Kidney (tissue), 14 donors: ENCODE data around the gene SMIM12. TPM values are rescaled to one million over a fixed set of nuclear protein-coding genes. Genes with fewer than 3 reads are reported as not detected.
"Not testable (repeated sequence)": the region's sequence is repeated elsewhere in the genome, so short reads cannot be mapped to it uniquely, and the experiment has no call there.

ENCODE experiments used
- DNase-seq, 5 donors: peaks; one replicate each; pipeline ENCODE4 v3.0.0-alpha.2; 2013 to 2020
- FAIRE-seq: peaks from 2 replicates; lab custom pipeline; 2012; peaks lifted over from hg19 to GRCh38; lab: Jason Lieb, UNC
- H3K27ac ChIP-seq, 2 donors: one replicate each; pipeline ENCODE4 v1.7.0; 2013; ENCODE audit warnings: low read depth in 2 of 2, low read length in 2 of 2, inconsistent platforms in 1 of 2
- H3K27me3 ChIP-seq: one replicate; pipeline ENCODE4 v1.7.1; 2013; ENCODE audit warnings: low read length, inconsistent platforms; ENCODE audit not compliant: control insufficient read depth, insufficient read depth
- H3K36me3 ChIP-seq, 3 donors: one replicate each; pipeline versions ENCODE4 v1.7.0 to v1.7.1; 2013; ENCODE audit warnings: low read length in 3 of 3, control low read depth in 1 of 3, inconsistent platforms in 1 of 3; ENCODE audit not compliant: insufficient read depth in 3 of 3, control insufficient read depth in 2 of 3
- H3K4me1 ChIP-seq, 3 donors: one replicate each; pipeline versions ENCODE4 v1.7.0 to v1.7.1; 2013; ENCODE audit warnings: low read length in 3 of 3, inconsistent platforms in 1 of 3, low read depth in 1 of 3; ENCODE audit not compliant: control insufficient read depth in 2 of 3, insufficient read depth in 2 of 3
- H3K4me3 ChIP-seq, 3 donors: one replicate each; pipeline versions ENCODE4 v1.7.0 to v1.8.1; 2013; ENCODE audit warnings: low read length in 3 of 3, control low read depth in 1 of 3, inconsistent platforms in 1 of 3
- H3K9ac ChIP-seq, 3 donors: one replicate each; pipeline versions ENCODE4 v1.7.0 to v1.7.1; 2013; ENCODE audit warnings: low read length in 3 of 3, control low read depth in 1 of 3, inconsistent platforms in 1 of 3
- H3K9me3 ChIP-seq, 3 donors: one replicate each; pipeline versions ENCODE4 v1.7.0 to v1.7.1; 2013; ENCODE audit warnings: low read length in 3 of 3, control low read depth in 1 of 3, inconsistent platforms in 1 of 3; ENCODE audit not compliant: control insufficient read depth in 2 of 3, insufficient read depth in 1 of 3
- intact Hi-C: fragments of 100-400 bp; cut with DNase I; formaldehyde crosslinking; loops from one replicate; pipeline ENCODE4 v1.11.1; 2022
- polyA plus RNA-seq: library from polyadenylated mRNA; stranded (reverse); fragments of 350-450 nt; fragmentation: Illumina TruSeq; extraction: RNeasy Lipid Tissue Mini Kit (QIAGEN cat#74804); gene quantifications from one replicate; pipeline ENCODE4 v1.2.3, GENCODE V29; 2014; ENCODE audit warnings: low read depth, low replicate concordance; ENCODE audit not compliant: insufficient read depth
- total RNA-seq: library from RNA; stranded (reverse); fragmentation: NEBNext Ultra II Directional; extraction: Animal tissue kit (Norgen Biotek cat#: 25700); gene quantifications from one replicate; pipeline ENCODE4 v1.2.1, GENCODE V29; 2021
- TF ChIP-seq, protein P1 (sequence below): IDR thresholded peaks from 3 replicates; pipeline ENCODE4 v1.5.1; 2012; ENCODE audit warnings: mild to moderate bottlenecking, moderate library complexity, borderline replicate concordance; ENCODE audit not compliant: insufficient read depth; ENCODE audit errors: extremely low read depth
- donor health status: control.
- donor health status: control.
- donor health status: control.
- donor health status: control.
- donor health status: control.
- donor health status: DM: yes; HTN: yes; CAD: no.
- donor health status: Normal renal cell carcinoma (clear cell type).

SMIM12 gene
- total and polyA plus RNA-seq, 2 donors from 2014 or later, result 49.2 to 85.9 TPM

DNA sequence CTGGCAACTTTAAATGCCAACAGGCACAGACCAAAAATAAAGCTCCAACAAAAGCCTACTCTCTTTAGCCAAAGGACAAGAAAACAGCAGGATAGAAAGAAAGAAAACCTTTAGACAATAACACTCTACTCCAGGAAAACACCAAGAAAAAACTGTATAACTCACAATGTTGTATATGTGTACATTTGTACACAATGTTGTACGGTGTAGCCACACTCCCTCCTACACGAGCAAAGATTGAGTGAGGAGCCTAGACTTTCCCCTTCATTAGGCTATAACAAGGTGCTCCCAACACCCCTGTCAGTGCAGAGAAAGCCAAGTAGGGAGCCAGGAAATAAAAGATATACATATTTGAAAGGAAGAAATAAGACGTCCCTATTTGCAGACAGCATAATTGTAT, 42.8 kb downstream of the SMIM12 start:
- H3K4me3 ChIP-seq, result no peak overlapping the region
- H3K9ac ChIP-seq, result no peak overlapping the region
- TF ChIP-seq, protein P1, sequence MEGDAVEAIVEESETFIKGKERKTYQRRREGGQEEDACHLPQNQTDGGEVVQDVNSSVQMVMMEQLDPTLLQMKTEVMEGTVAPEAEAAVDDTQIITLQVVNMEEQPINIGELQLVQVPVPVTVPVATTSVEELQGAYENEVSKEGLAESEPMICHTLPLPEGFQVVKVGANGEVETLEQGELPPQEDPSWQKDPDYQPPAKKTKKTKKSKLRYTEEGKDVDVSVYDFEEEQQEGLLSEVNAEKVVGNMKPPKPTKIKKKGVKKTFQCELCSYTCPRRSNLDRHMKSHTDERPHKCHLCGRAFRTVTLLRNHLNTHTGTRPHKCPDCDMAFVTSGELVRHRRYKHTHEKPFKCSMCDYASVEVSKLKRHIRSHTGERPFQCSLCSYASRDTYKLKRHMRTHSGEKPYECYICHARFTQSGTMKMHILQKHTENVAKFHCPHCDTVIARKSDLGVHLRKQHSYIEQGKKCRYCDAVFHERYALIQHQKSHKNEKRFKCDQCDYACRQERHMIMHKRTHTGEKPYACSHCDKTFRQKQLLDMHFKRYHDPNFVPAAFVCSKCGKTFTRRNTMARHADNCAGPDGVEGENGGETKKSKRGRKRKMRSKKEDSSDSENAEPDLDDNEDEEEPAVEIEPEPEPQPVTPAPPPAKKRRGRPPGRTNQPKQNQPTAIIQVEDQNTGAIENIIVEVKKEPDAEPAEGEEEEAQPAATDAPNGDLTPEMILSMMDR, result no peak
- H3K27ac ChIP-seq, result no peak overlapping the region
- DNase-seq (no peak), FAIRE-seq (no peak)
- intact Hi-C loops, result no loop called here
- no peaks in the 10 kb centered on the region for H3K27me3 ChIP-seq
- no peaks in the 10 kb centered on the region for H3K9me3 ChIP-seq
- no peaks in the 10 kb centered on the region for H3K36me3 ChIP-seq
- no peaks in the 10 kb centered on the region for H3K4me1 ChIP-seq

DNA sequence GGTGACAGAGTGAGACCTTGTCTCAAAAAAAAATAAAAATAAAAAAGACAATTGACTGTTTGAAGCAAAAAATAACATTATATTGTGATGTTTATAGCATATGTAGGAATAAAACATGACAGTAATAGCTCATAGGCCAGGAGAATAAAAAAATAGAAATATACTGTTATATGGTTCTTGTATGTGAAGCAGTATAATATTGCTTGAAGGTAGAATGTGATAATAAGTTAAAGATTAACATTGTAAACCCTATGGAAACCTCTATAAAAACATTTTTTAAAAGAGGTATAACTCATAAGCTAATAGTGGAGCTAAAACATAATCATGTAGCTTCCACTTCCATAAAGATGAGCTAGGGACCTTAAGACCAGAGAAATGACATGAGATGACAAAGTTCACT, 43.2 kb downstream of the SMIM12 start:
- intact Hi-C loops, result no loop called here
- Histone ChIP-seq H3K4me1 (no peaks in the 10 kb centered on the region), H3K4me3 (no peak overlapping the region), H3K27me3 (no peaks in the 10 kb centered on the region), H3K9ac (no peak overlapping the region), H3K9me3 (no peaks in the 10 kb centered on the region), H3K36me3 (no peaks in the 10 kb centered on the region), H3K27ac (no peak overlapping the region)
- DNase-seq (no peak), FAIRE-seq (no peak)
- TF ChIP-seq, protein P1, result no peak

DNA sequence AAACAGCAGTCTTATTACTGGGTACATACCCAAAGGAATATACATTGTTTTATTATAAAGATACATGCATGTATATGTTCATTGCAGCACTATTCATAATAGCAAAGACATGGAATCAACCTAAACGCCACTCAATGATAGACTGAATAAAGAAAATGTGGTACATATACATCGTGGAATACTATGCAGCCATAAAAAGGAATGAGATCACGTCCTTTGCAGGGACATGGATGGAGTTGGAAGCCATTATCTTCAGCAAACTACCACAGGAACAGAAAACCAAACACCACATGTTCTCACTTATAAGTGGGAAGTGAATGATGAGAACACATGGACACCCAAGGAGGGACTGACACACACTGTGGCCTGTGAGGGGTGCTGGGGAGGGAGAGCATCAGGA, 48.8 kb downstream of the SMIM12 start:
- H3K36me3 ChIP-seq, H3K9ac ChIP-seq, DNase-seq, H3K9me3 ChIP-seq, H3K27me3 ChIP-seq, intact Hi-C loops, H3K4me1 ChIP-seq, H3K27ac ChIP-seq, H3K4me3 ChIP-seq, FAIRE-seq: not testable (repeated sequence)

DNA sequence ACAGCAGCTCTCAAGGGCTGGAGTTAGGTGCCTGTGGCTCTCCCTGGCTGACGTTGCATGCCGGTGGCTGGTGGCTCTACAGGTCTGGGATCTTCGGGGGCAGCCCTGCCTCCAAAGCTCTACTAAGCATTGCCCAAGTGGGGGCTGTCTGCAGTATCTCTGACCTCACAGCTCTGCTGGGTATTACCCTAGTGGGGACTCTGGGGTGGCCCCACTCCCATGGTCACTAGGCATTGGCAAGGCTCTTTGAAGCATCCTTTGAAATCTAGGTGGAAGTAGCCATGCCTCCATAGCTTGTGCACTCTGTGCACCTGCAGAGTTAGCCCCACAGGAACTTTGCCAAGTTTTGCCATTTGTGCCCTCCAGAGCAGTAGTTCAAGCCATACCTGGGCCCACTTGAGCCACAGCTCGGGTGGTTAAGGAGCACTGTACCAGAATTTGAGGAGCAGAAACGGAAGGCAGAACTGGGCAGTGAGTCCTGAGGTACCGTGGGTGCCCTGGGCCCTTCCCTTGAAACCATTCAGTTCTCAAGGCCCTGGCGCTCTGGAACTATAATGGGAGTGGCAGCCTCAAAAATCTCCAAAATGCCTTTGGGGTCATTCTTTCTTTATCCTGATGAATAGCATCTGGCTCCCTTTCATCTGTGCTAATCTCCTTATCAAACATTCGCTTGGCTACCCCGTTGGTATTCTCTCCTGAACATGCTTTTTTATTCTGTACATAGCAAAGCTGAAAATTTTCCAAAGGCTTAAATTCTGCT, 51.3 kb downstream of the SMIM12 start:
- no peak for FAIRE-seq
- peak in 1 of 5 donors; percentile 23 for DNase-seq
- intact Hi-C loops, result no loop called here
- Histone ChIP-seq H3K27me3 (no peaks in the 10 kb centered on the region), H3K4me1 (no peaks in the 10 kb centered on the region), H3K9me3 (no peaks in the 10 kb centered on the region), H3K9ac (no peak overlapping the region), H3K4me3 (no peak overlapping the region), H3K36me3 (no peaks in the 10 kb centered on the region), H3K27ac (no peak overlapping the region)
- TF ChIP-seq, protein P1, result no peak
